ENCODE measurements around the gene TMEM203.

The TMEM203 gene

GRCh38 chr9:137211532-137211931 is 6.1 kb upstream of the TMEM203 start:
- no peak overlapping the region for H3K27ac ChIP-seq (replicated peaks)
- peak; percentile 63 for TF ChIP-seq POLR2AphosphoS5 (IDR thresholded peaks at IDR 0.05; ENCODE audit: low read depth)
- no peak for TF ChIP-seq SPI1 (IDR thresholded peaks at IDR 0.05; ENCODE audit: borderline replicate concordance, low read depth)

GRCh38 chr9:137206602-137207001 is 1.2 kb upstream of the TMEM203 start:
- Histone ChIP-seq H3K4me3 (replicated peaks; ENCODE audit: insufficient read depth, low read length) (peak overlapping the region; percentile 96), H3K27ac (replicated peaks) (peak overlapping the region; percentile 80), H3K27me3 (ENCODE audit: insufficient read depth, poor library complexity, severe bottlenecking) (no peaks in the 10 kb centered on the region)
- TF ChIP-seq CTCF (IDR thresholded peaks at IDR 0.05; ENCODE audit: insufficient read depth, low read length) (no peak), POLR2AphosphoS5 (IDR thresholded peaks at IDR 0.05; ENCODE audit: low read depth) (0 out of 2 replicates have a peak, but pooled peaks have one; percentile 6), REST (IDR thresholded peaks at IDR 0.05; ENCODE audit: insufficient replicate concordance, low read depth) (no peak)
- DNase-seq (ENCODE audit: low read depth in 1 of 2, low spot score in 1 of 2) = no peak

More at GRCh38 chr9:137211532-137211931, 6.1 kb upstream of the TMEM203 start:
- Histone ChIP-seq H3K27me3 (ENCODE audit: insufficient read depth, poor library complexity, severe bottlenecking) (no peaks in the 10 kb centered on the region), H3K4me3 (replicated peaks; ENCODE audit: insufficient read depth, low read length) (no peak overlapping the region)
- no peak for DNase-seq (ENCODE audit: low read depth in 1 of 2, low spot score in 1 of 2)

- no peak for DNase-seq (ENCODE audit: low read depth in 1 of 2, low spot score in 1 of 2)
- Histone ChIP-seq H3K27me3 (ENCODE audit: insufficient read depth, poor library complexity, severe bottlenecking) (no peaks in the 10 kb centered on the region), H3K4me3 (replicated peaks; ENCODE audit: insufficient read depth, low read length) (peak overlapping the region; percentile 96), H3K27ac (replicated peaks) (peak overlapping the region; percentile 80)
- no peak for TF ChIP-seq REST (IDR thresholded peaks at IDR 0.05; ENCODE audit: insufficient replicate concordance, low read depth)
- no peak for TF ChIP-seq GABPA (IDR thresholded peaks at IDR 0.05; ENCODE audit: low read depth)
- TF ChIP-seq POLR2AphosphoS5 (IDR thresholded peaks at IDR 0.05; ENCODE audit: low read depth) = no peak
- no peak for TF ChIP-seq CTCF (IDR thresholded peaks at IDR 0.05; ENCODE audit: insufficient read depth, low read length)
- TF ChIP-seq SPI1 (IDR thresholded peaks at IDR 0.05; ENCODE audit: borderline replicate concordance, low read depth) = no peak
Observed at GRCh38 chr9:137204731-137205125, 720 bp downstream of the TMEM203 start.

GRCh38 chr9:137202966-137203365 is 2.5 kb downstream of the TMEM203 start:
- no peak overlapping the region for H3K27ac ChIP-seq (replicated peaks)
- H3K4me3 ChIP-seq (replicated peaks; ENCODE audit: insufficient read depth, low read length) = no peak overlapping the region
- DNase-seq (ENCODE audit: low read depth in 1 of 2, low spot score in 1 of 2) = no peak
- H3K27me3 ChIP-seq (ENCODE audit: insufficient read depth, poor library complexity, severe bottlenecking) = no peaks in the 10 kb centered on the region
- TF ChIP-seq SPI1 (IDR thresholded peaks at IDR 0.05; ENCODE audit: borderline replicate concordance, low read depth) = no peak
- no peak for TF ChIP-seq GABPA (IDR thresholded peaks at IDR 0.05; ENCODE audit: low read depth)
- no peak for TF ChIP-seq CTCF (IDR thresholded peaks at IDR 0.05; ENCODE audit: insufficient read depth, low read length)
- no peak for TF ChIP-seq POLR2AphosphoS5 (IDR thresholded peaks at IDR 0.05; ENCODE audit: low read depth)
- TF ChIP-seq REST (IDR thresholded peaks at IDR 0.05; ENCODE audit: insufficient replicate concordance, low read depth) = no peak

Data from HL-60 (cell line).